GM10266 (cell line): ENCODE results near the gene HOXC13.

Experiments
- DNase-seq: peaks from one replicate; pipeline ENCODE4 v3.0.0; 2012; ENCODE audit errors: extremely low spot score
- TF ChIP-seq, protein P1 (sequence below): IDR thresholded peaks from 2 replicates; pipeline ENCODE4 v1.5.1; 2012; ENCODE audit warnings: mild to moderate bottlenecking, low read depth; ENCODE audit not compliant: control insufficient read depth, insufficient read depth; ENCODE audit errors: missing control alignments

HOXC13 gene

DNA sequence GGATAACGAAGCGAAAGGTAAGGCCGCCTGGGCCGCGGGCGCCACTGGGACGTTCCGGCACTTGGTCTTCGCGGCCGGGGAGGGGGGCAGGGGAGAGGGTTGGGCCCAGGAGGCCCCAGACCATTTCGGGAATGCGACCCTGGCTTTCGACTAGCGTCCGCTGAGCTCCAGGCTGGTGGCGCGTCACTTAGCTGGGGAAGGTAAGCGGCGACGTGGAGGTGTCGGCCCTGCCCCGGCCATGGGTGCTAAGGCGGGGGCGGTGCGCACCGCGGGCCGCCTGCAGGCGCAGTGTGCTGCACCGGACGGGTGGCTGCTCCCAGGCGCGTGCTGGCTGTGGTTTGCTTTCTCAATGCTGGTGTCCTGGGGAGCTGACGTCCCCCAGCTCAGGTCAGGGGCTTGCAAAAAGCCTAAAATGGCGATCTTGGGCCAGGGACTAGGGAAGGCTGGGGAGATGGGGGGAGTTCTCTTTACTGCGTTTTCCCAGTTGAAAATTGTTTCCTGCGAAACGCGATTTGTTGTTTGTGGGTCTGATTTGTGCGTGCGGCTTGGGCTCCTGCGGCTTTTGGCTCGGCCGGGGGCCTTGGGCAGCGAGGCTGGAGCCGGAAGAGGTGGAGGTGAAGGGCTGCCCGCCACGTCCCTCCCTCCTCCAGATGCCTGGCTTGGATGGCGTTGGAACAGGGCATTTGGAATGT is 47.5 kb downstream of the HOXC13 start:
- no peak for DNase-seq
- TF ChIP-seq, protein P1, sequence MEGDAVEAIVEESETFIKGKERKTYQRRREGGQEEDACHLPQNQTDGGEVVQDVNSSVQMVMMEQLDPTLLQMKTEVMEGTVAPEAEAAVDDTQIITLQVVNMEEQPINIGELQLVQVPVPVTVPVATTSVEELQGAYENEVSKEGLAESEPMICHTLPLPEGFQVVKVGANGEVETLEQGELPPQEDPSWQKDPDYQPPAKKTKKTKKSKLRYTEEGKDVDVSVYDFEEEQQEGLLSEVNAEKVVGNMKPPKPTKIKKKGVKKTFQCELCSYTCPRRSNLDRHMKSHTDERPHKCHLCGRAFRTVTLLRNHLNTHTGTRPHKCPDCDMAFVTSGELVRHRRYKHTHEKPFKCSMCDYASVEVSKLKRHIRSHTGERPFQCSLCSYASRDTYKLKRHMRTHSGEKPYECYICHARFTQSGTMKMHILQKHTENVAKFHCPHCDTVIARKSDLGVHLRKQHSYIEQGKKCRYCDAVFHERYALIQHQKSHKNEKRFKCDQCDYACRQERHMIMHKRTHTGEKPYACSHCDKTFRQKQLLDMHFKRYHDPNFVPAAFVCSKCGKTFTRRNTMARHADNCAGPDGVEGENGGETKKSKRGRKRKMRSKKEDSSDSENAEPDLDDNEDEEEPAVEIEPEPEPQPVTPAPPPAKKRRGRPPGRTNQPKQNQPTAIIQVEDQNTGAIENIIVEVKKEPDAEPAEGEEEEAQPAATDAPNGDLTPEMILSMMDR: no peak

DNA sequence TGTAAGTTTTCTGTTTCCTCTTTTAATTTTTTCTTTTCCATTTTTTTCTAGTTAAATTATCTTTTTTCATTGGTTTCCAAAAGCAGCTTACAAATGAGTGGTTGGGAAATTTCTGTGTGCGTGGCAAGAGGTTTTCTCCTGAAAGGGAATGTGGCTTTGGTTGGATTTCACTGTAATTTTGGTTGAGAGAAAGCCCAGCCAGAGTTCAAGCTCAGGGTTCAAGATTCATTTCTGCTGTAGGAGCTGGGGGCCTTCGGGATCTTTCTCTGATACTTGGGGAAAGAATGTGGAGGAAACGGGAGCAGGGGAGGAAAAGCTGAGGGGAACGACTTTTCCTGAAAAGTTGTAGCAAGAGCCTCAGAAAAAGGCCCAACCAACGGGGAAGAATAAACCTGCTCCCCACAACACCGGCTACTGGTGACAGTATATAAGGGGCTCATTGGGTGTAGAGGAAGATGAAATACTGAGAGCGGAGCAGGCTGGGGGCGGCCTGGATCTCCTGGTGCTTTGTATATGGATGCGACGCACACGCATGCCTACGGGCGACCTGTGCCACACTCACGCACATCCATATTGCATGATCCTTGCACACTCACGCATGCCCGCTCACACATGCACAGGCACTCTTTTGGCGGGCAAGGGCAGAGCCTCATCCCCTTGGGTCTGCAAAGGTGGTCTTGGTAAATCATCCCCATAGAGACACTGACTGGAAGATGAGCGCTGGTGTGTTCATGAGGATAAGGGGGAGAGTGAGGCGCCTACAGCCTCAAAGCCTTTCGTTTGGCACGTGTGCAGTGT is 48.3 kb downstream of the HOXC13 start:
- TF ChIP-seq, protein P1: no peak
- DNase-seq: no peak

DNA sequence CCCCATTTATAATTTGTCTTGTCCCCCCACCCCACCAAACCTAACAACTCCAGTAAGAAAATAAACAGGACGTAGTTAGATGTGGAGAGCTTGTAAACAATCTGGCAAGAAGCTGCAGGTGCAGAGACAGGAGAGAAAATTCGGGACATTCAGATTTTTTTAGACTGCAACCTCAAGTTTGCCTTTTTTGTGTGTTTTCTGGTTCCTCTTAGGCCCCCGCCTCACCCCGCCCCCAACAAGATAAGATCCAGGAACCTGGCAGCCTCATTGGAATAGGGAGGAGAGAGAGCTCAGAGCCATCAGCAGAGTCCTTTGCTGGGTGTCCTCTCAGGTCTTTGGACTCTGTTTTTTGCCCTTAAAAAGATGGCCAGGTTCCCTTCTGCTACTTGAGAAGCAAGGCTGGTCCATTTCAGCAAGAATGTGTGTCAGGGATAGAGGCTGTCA is 49.2 kb downstream of the HOXC13 start:
- no peak for DNase-seq
- TF ChIP-seq, protein P1: no peak

DNA sequence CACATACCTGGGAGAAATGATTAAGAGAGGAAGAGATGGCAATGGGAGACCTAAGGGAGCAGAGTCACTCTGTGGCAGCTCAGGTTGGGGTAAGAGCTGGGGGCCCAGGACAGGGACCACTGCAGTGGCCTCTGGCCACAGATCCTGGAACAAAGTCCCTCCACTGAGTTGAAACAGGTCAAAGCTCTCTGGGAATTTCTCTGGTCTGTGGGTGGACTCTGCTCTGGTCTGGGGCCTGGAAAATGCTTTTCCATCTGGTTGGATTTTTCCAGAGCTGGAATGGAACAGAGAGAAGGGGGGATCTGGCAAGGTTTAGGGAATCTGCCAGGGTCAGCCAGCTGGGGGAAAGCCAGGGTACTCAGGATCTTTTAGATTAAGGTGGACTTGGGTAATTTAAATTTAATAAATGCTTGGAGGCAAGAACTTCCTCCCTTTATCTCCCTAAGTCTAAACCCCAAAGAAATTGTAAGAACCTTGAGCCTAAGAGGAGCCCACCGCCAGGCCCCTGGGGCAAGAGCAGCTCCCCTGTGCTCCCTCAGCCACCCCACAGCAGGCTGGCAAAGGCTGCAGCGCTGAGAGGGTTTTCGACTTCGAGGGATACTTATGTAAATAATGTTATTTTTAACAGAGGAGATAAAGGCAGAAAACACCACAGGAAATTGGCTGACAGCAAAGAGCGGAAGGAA is 50.1 kb downstream of the HOXC13 start:
- TF ChIP-seq, protein P1: no peak
- DNase-seq: no peak

DNA sequence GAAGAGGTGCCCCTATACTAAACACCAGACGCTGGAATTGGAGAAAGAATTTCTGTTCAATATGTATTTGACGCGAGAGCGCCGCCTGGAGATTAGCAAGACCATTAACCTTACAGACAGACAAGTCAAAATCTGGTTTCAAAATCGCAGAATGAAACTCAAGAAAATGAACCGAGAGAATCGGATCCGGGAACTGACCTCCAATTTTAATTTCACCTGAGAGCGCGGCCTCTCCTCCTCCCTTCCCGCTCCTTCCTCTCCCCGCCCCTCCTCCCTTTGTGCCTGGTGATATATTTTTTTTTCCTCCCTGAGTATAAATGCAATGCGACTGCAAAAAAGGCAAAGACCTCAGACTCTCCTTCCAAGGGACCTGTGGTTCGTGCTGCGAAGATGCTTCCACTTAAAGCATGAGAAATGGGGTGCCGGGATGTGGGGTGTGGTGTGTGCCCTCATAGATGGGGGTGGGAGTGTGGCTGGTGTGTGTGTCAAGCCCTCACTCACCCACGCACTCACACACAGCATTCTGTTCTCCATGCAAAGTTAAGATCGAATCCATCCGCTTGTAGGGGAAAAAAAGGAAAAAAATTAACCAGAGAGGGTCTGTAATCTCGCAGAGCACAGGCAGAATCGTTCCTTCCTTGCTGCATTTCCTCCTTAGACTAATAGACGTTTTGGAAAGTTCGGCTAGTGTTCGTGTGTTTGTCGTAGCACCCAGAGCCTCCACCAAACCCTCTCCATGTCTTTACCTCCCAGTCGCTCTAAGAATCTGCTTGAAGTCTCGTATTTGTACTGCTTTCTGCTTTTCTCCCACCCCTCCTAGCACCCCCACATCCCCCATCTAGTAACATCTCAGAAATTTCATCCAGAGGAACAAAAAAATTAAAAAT is 50.8 kb downstream of the HOXC13 start:
- peak; percentile 78 for DNase-seq
- TF ChIP-seq, protein P1: peak; percentile 59

DNA sequence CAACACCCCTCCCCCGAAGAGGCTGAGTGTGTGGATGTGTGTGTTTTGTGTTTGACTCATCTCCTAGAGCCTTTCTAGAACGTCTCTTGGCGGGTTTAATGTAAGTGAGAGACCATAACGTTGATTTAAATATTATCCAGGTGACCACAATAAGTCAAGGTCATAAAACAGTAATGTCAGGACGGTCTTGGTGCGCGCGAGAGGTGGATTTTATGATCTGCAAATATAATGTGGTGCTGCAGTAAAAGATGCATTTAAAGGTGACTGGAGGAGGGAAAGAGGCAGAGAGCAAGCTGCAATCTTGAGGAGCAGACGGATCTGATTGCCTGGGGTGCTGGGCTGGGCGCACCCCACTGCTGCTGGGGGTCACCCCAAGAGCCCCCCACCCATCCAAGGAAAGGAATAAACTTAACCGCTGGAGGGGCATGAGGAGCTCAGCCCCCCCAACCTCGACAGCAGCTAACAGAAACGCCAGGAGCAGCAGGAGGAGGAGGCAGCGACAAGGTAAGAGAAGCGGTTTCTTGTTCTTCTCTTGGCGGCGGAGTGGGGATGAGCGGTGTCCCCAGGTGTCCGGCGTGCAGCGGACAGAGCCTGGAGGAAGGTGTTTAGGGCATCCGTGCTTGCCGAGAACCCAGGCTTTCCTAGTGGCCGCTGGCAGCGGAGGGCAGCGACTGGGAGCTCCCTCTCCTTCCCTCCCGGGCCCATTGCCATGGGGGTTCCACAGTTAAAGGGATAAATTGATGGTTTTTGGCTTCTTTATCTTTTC is 51.9 kb downstream of the HOXC13 start:
- TF ChIP-seq, protein P1: no peak

More for the DNA sequence above, 51.9 kb downstream of the HOXC13 start:
- no peak for DNase-seq
